Panc1 (cell line): Measurements from ENCODE around the gene BAMBI. TPM values are rescaled to one million over a fixed set of nuclear protein-coding genes. Genes with fewer than 3 reads are reported as not detected.

Experiments
- ATAC-seq: fragments of 200-7000 bp; cut with Tn5 transposase; 2 replicates; pipeline ENCODE4 v1.9.1; 2020; ENCODE audit warnings: mild to moderate bottlenecking, moderate library complexity
- BruUV-seq: library from RNA; stranded (reverse); fragments of 400-500 nt; replicated peaks from 2 replicates; lab custom pipeline; 2021; lab: Mats Ljungman, UMichigan
- CTCF ChIA-PET: fragments of 300-600 bp; sonication (Branson Sonifier 250); formaldehyde crosslinking; loops from one replicate; lab custom pipeline; 2022; ENCODE audit warnings: antibody characterized with exemption; lab: Charles Lee
- POLR2A ChIA-PET: fragments of 300-600 bp; sonication (Branson Sonifier 250); formaldehyde crosslinking; loops from one replicate; lab custom pipeline; 2022; ENCODE audit warnings: antibody characterized with exemption; lab: Charles Lee
- DNase-seq: peaks from one replicate; pipeline ENCODE4 v3.0.0-alpha.2; 2010; ENCODE audit warnings: low read depth, low spot score
- H3K27ac ChIP-seq: 2 replicates; pipeline ENCODE4 v1.5.1; 2011; ENCODE audit warnings: mild to moderate bottlenecking, low read length, inconsistent platforms
- H3K27me3 ChIP-seq: fragments of 200-500 bp; sonication (Bioruptor generic); 2 replicates; pipeline ENCODE4 v1.6.0; 2014; ENCODE audit warnings: low read length, inconsistent platforms; ENCODE audit not compliant: control insufficient read depth, insufficient read depth
- H3K36me3 ChIP-seq: fragments of 200-500 bp; sonication (Bioruptor generic); 2 replicates; pipeline ENCODE4 v1.5.1; 2014; ENCODE audit warnings: inconsistent platforms, mild to moderate bottlenecking, low read length, moderate library complexity; ENCODE audit not compliant: control insufficient read depth, insufficient read depth
- H3K4me1 ChIP-seq: 2 replicates; pipeline ENCODE4 v1.5.1; 2011; ENCODE audit warnings: inconsistent platforms, mild to moderate bottlenecking, low read length, moderate library complexity; ENCODE audit not compliant: control insufficient read depth, insufficient read depth
- H3K4me3 ChIP-seq, 2 experiments: 2 replicates each; pipeline ENCODE4 v1.5.1; 2011 to 2012; ENCODE audit warnings: low read depth in 2 of 2, low read length in 2 of 2, mild to moderate bottlenecking in 2 of 2, inconsistent platforms in 1 of 2, moderate library complexity in 1 of 2
- H3K9me3 ChIP-seq: fragments of 200-500 bp; sonication (Bioruptor generic); 2 replicates; pipeline ENCODE4 v1.5.1; 2014; ENCODE audit warnings: low read depth, mild to moderate bottlenecking, inconsistent platforms, low read length, moderate library complexity; ENCODE audit not compliant: control insufficient read depth, insufficient read depth
- POLR2AphosphoS5 ChIP-seq: IDR thresholded peaks from 2 replicates; pipeline ENCODE4 v1.6.1; 2012; ENCODE audit warnings: mild to moderate bottlenecking, low read depth, low read length, moderate library complexity
- SIN3A ChIP-seq: IDR thresholded peaks from 2 replicates; pipeline ENCODE4 v1.6.1; 2012; ENCODE audit warnings: low read depth, mild to moderate bottlenecking, low read length, moderate library complexity, borderline replicate concordance; ENCODE audit not compliant: insufficient read depth
- TCF7L2 ChIP-seq: IDR thresholded peaks from 2 replicates; pipeline ENCODE4 v1.6.1; 2011; ENCODE audit warnings: mild to moderate bottlenecking, low read depth, low read length, inconsistent platforms
- in situ Hi-C: cut with HindIII; loops from 2 replicates; pipeline ENCODE4 v1.10.0; 2016; ENCODE audit warnings: low sequenced_read_pairs, low pct_unique_long_range_greater_than_20kb
- intact Hi-C: fragments of 100-400 bp; cut with micrococcal nuclease; formaldehyde crosslinking; loops from one replicate; pipeline ENCODE4 v1.10.0; 2022; ENCODE audit not compliant: unreplicated experiment
- total RNA-seq: library from RNA; stranded (reverse); gene quantifications from one replicate; pipeline ENCODE4 v1.2.1, GENCODE V29; 2021; ENCODE audit not compliant: unreplicated experiment
- TF ChIP-seq, protein P1 (sequence below): fragments of 450-650 bp; IDR thresholded peaks from 2 replicates; pipeline ENCODE4 v1.5.1; 2017; ENCODE audit warnings: mild to moderate bottlenecking
- TF ChIP-seq, protein P2 (sequence below), 2 experiments: IDR thresholded peaks; 2 replicates each; pipeline ENCODE4 v1.6.1; 2011 to 2012; ENCODE audit warnings: low read depth in 2 of 2, control low read depth in 1 of 2, low read length in 1 of 2, mild to moderate bottlenecking in 1 of 2, moderate library complexity in 1 of 2; ENCODE audit not compliant: insufficient read depth in 1 of 2

Gene BAMBI
- total RNA-seq, 1 experiment from 2014 or later = 3.9 TPM

- Histone ChIP-seq H3K9me3 (no peaks in the 10 kb centered on the region), H3K27me3 (peaks cover 16% of the 10 kb centered on the region), H3K4me3 (peak overlapping the region; percentile 41 to 52; a peak in 3 of 4 replicates), H3K36me3 (peaks cover 3% of the 10 kb centered on the region; the same call in 1 of the 2 replicates), H3K27ac (no peak overlapping the region), H3K4me1 (peaks cover 10% of the 10 kb centered on the region)
- TF ChIP-seq, protein P1, sequence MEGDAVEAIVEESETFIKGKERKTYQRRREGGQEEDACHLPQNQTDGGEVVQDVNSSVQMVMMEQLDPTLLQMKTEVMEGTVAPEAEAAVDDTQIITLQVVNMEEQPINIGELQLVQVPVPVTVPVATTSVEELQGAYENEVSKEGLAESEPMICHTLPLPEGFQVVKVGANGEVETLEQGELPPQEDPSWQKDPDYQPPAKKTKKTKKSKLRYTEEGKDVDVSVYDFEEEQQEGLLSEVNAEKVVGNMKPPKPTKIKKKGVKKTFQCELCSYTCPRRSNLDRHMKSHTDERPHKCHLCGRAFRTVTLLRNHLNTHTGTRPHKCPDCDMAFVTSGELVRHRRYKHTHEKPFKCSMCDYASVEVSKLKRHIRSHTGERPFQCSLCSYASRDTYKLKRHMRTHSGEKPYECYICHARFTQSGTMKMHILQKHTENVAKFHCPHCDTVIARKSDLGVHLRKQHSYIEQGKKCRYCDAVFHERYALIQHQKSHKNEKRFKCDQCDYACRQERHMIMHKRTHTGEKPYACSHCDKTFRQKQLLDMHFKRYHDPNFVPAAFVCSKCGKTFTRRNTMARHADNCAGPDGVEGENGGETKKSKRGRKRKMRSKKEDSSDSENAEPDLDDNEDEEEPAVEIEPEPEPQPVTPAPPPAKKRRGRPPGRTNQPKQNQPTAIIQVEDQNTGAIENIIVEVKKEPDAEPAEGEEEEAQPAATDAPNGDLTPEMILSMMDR = no peak
- TF ChIP-seq TCF7L2 (no peak), POLR2AphosphoS5 (no peak), SIN3A (no peak)
- TF ChIP-seq, protein P2, sequence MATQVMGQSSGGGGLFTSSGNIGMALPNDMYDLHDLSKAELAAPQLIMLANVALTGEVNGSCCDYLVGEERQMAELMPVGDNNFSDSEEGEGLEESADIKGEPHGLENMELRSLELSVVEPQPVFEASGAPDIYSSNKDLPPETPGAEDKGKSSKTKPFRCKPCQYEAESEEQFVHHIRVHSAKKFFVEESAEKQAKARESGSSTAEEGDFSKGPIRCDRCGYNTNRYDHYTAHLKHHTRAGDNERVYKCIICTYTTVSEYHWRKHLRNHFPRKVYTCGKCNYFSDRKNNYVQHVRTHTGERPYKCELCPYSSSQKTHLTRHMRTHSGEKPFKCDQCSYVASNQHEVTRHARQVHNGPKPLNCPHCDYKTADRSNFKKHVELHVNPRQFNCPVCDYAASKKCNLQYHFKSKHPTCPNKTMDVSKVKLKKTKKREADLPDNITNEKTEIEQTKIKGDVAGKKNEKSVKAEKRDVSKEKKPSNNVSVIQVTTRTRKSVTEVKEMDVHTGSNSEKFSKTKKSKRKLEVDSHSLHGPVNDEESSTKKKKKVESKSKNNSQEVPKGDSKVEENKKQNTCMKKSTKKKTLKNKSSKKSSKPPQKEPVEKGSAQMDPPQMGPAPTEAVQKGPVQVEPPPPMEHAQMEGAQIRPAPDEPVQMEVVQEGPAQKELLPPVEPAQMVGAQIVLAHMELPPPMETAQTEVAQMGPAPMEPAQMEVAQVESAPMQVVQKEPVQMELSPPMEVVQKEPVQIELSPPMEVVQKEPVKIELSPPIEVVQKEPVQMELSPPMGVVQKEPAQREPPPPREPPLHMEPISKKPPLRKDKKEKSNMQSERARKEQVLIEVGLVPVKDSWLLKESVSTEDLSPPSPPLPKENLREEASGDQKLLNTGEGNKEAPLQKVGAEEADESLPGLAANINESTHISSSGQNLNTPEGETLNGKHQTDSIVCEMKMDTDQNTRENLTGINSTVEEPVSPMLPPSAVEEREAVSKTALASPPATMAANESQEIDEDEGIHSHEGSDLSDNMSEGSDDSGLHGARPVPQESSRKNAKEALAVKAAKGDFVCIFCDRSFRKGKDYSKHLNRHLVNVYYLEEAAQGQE (IDR thresholded peaks at IDR 0.05; ENCODE audit: insufficient read depth in 1 of 2, low read depth in 2 of 2, low read length in 1 of 2) = no peak
- intact Hi-C loops (loop anchor here (5.0 kb wide), 1 partner anchor 453 kb away; no protein-coding TSS in a partner anchor), in situ Hi-C loops (no loop called here)
- ChIA-PET POLR2A (no interaction called here), CTCF (no interaction called here)
- DNase-seq = no peak
- ATAC-seq = no peak
- no TSS peak for BruUV-seq
Measured at GRCh38 chr10:28678687-28679457, 1.6 kb downstream of the BAMBI start.

GRCh38 chr10:28679581-28680357 lies 2.4 kb downstream of the BAMBI start:
- Histone ChIP-seq H3K4me3 (peak overlapping the region in 1 of 2 experiments; percentile 52; a peak in 2 of 4 replicates), H3K27me3 (peaks cover 16% of the 10 kb centered on the region), H3K4me1 (peaks cover 10% of the 10 kb centered on the region), H3K27ac (no peak overlapping the region), H3K9me3 (no peaks in the 10 kb centered on the region), H3K36me3 (peaks cover 3% of the 10 kb centered on the region; the same call in 1 of the 2 replicates)
- BruUV-seq = no TSS peak
- no peak for ATAC-seq
- no peak for DNase-seq
- TF ChIP-seq SIN3A = no peak
- no peak for TF ChIP-seq POLR2AphosphoS5
- TF ChIP-seq, protein P1 = peak; percentile 23; the same call in 1 of the 2 replicates
- TF ChIP-seq, protein P2 (IDR thresholded peaks at IDR 0.05; ENCODE audit: insufficient read depth in 1 of 2, low read depth in 2 of 2, low read length in 1 of 2) = no peak
- no peak for TF ChIP-seq TCF7L2
- intact Hi-C loops = loop anchor here (5.0 kb wide), 1 partner anchor 453 kb away; no protein-coding TSS in a partner anchor
- CTCF ChIA-PET = no interaction called here
- POLR2A ChIA-PET = no interaction called here
- in situ Hi-C loops = no loop called here
